OCI-LY3 (cell line): ENCODE data around the gene RHOT2.

ENCODE experiments used
- H2AFZ ChIP-seq: fragments of 200-600, 300-600 bp; shearing (Covaris generic); 2 replicates; pipeline ENCODE4 v1.6.0; 2014; ENCODE audit warnings: antibody characterized with exemption, low read depth, low read length
- H3K27ac ChIP-seq: fragments of 200-600, 300-600 bp; sonication (generic); 2 replicates; pipeline ENCODE4 v1.5.1; 2014; ENCODE audit warnings: mild to moderate bottlenecking, low read length, moderate library complexity, mixed read lengths
- H3K27me3 ChIP-seq: fragments of 200-600, 300-600 bp; sonication (generic); 2 replicates; pipeline ENCODE4 v1.6.1; 2014; ENCODE audit warnings: low read depth, low read length, mixed read lengths
- H3K36me3 ChIP-seq: fragments of 200-600, 300-600 bp; sonication (generic); replicated peaks from 2 replicates; pipeline ENCODE3; 2014; ENCODE audit warnings: low read depth, low read length, mixed read lengths
- H3K4me1 ChIP-seq: fragments of 300-600, 200-600 bp; sonication (generic); 2 replicates; pipeline ENCODE4 v1.6.1; 2014; ENCODE audit warnings: low read length, mixed read lengths
- H3K4me2 ChIP-seq: fragments of 200-600, 300-600 bp; sonication (generic); 2 replicates; pipeline ENCODE4 v1.6.1; 2014; ENCODE audit warnings: low read length, mixed read lengths
- H3K4me3 ChIP-seq: fragments of 300-600, 200-600 bp; sonication (generic); 2 replicates; pipeline ENCODE4 v1.5.1; 2014; ENCODE audit warnings: antibody characterized with exemption, mild to moderate bottlenecking, low read length, moderate library complexity
- H3K79me2 ChIP-seq: fragments of 300-600, 200-600 bp; shearing (Covaris generic); 2 replicates; pipeline ENCODE4 v1.6.1; 2014; ENCODE audit warnings: mild to moderate bottlenecking, low read length, mixed read lengths
- H3K9ac ChIP-seq: fragments of 300-600, 200-600 bp; shearing (Covaris generic); 2 replicates; pipeline ENCODE4 v1.6.0; 2014; ENCODE audit warnings: mild to moderate bottlenecking, low read length, moderate library complexity
- H3K9me3 ChIP-seq: fragments of 200-600, 300-600 bp; shearing (Covaris generic); 2 replicates; pipeline ENCODE4 v1.6.1; 2014; ENCODE audit warnings: low read length, mixed read lengths; ENCODE audit not compliant: insufficient read depth
- H4K20me1 ChIP-seq: fragments of 200-600, 300-600 bp; sonication (generic); 2 replicates; pipeline ENCODE4 v1.6.1; 2016; ENCODE audit warnings: low read length, mixed read lengths; ENCODE audit not compliant: insufficient read depth
- EZH2phosphoT487 ChIP-seq: fragments of 200-600 bp; shearing (Covaris generic); IDR thresholded peaks from 2 replicates; pipeline ENCODE4 v1.6.1; 2018; ENCODE audit warnings: antibody characterized with exemption, mixed run types, low read depth
- TF ChIP-seq, protein P1 (sequence below): fragments of 200-600, 300-600 bp; sonication (generic); IDR thresholded peaks from 2 replicates; pipeline ENCODE4 v1.5.1; 2014; ENCODE audit warnings: antibody characterized with exemption, low read length, low read depth

Gene RHOT2

DNA sequence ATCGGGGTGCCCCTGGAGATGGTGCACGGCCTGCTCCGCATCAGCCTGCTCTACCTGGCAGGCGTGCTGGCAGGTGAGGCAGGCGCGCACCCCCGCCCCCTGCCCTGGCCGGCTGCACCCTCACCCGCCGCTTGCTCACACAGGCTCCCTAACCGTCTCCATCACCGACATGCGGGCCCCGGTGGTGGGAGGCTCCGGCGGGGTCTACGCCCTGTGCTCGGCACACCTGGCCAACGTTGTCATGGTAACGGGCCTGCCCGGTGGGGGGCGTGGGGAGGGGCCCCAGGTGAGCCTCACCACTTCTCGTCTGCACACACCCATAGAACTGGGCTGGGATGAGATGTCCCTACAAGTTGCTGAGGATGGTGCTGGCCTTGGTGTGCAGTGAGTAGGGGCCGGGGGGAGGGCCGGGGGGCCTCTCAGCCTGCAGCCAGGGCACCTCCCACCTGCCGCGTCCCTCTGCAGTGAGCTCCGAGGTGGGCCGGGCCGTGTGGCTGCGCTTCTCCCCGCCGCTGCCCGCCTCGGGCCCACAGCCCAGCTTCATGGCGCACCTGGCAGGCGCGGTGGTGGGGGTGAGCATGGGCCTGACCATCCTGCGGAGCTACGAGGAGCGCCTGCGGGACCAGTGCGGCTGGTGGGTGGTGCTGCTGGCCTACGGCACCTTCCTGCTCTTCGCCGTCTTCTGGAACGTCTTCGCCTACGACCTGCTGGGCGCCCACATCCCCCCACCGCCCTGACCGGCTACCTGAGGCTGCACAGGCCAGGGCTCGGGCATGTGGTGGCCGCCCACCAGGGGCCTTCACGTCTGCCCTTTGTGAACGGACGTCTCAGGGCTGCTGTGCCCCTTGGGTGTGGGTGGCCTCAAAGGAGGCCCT lies 9.6 kb downstream of the RHOT2 start:
- Histone ChIP-seq H3K4me2 (no peak overlapping the region), H4K20me1 (0 out of 2 replicates have a peak, but pooled peaks cover 4% of the 10 kb centered on the region), H3K79me2 (peaks cover 22% of the 10 kb centered on the region), H3K9ac (no peak overlapping the region), H3K4me1 (peaks cover 9% of the 10 kb centered on the region), H3K4me3 (no peak overlapping the region), H2AFZ (no peak overlapping the region), H3K36me3 (peaks cover 20% of the 10 kb centered on the region), H3K27me3 (no peaks in the 10 kb centered on the region), H3K9me3 (no peaks in the 10 kb centered on the region), H3K27ac (no peak overlapping the region)
- TF ChIP-seq, protein P1, sequence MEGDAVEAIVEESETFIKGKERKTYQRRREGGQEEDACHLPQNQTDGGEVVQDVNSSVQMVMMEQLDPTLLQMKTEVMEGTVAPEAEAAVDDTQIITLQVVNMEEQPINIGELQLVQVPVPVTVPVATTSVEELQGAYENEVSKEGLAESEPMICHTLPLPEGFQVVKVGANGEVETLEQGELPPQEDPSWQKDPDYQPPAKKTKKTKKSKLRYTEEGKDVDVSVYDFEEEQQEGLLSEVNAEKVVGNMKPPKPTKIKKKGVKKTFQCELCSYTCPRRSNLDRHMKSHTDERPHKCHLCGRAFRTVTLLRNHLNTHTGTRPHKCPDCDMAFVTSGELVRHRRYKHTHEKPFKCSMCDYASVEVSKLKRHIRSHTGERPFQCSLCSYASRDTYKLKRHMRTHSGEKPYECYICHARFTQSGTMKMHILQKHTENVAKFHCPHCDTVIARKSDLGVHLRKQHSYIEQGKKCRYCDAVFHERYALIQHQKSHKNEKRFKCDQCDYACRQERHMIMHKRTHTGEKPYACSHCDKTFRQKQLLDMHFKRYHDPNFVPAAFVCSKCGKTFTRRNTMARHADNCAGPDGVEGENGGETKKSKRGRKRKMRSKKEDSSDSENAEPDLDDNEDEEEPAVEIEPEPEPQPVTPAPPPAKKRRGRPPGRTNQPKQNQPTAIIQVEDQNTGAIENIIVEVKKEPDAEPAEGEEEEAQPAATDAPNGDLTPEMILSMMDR: no peak
- no peak for TF ChIP-seq EZH2phosphoT487

- peaks cover 21% of the 10 kb centered on the region for H3K36me3 ChIP-seq
- no peak overlapping the region for H3K9ac ChIP-seq
- H2AFZ ChIP-seq: no peak overlapping the region
- H3K9me3 ChIP-seq: no peaks in the 10 kb centered on the region
- TF ChIP-seq, protein P1: no peak
- H3K27me3 ChIP-seq: no peaks in the 10 kb centered on the region
- peaks cover 30% of the 10 kb centered on the region for H3K79me2 ChIP-seq
- H4K20me1 ChIP-seq: 0 out of 2 replicates have a peak, but pooled peaks cover 4% of the 10 kb centered on the region
- peaks cover 14% of the 10 kb centered on the region for H3K4me1 ChIP-seq
- H3K4me2 ChIP-seq: no peak overlapping the region
- no peak overlapping the region for H3K27ac ChIP-seq
- H3K4me3 ChIP-seq: no peak overlapping the region
Measured at GRCh38 chr16:678209-678857, 10.4 kb downstream of the RHOT2 start.

GRCh38 chr16:678858-679813 lies 11.2 kb downstream of the RHOT2 start:
- Histone ChIP-seq H3K4me3 (peak overlapping the region; percentile 32; the same call in 1 of the 2 replicates), H3K9me3 (no peaks in the 10 kb centered on the region), H4K20me1 (0 out of 2 replicates have a peak, but pooled peaks cover 4% of the 10 kb centered on the region), H3K4me2 (peak overlapping the region; percentile 37), H3K27me3 (no peaks in the 10 kb centered on the region), H3K4me1 (peaks cover 16% of the 10 kb centered on the region), H3K36me3 (peaks cover 21% of the 10 kb centered on the region), H3K79me2 (peaks cover 37% of the 10 kb centered on the region), H2AFZ (no peak overlapping the region), H3K9ac (no peak overlapping the region), H3K27ac (no peak overlapping the region)
- no peak for TF ChIP-seq EZH2phosphoT487
- TF ChIP-seq, protein P1: no peak
